ENCODE results near the gene TSC2.

- TF ChIP-seq CTCF (IDR thresholded peaks at IDR 0.05): no peak
- TF ChIP-seq POLR2A (IDR thresholded peaks at IDR 0.05): no peak
Observed at GRCh38 chr16:2032285-2033056, 15.3 kb upstream of the TSC2 start.

All from right lobe of liver (tissue), 4 donors.